Measurements from ENCODE around the gene NFIA. TPM values are rescaled to one million over a fixed set of nuclear protein-coding genes. Genes with fewer than 3 reads are reported as not detected.

The NFIA gene
- total and polyA plus RNA-seq, 2 of the 13 experiments (the other 11 are each of a cell fraction or from before 2014, with no cell fraction given), result 14.7 to 28.5 TPM

DNA sequence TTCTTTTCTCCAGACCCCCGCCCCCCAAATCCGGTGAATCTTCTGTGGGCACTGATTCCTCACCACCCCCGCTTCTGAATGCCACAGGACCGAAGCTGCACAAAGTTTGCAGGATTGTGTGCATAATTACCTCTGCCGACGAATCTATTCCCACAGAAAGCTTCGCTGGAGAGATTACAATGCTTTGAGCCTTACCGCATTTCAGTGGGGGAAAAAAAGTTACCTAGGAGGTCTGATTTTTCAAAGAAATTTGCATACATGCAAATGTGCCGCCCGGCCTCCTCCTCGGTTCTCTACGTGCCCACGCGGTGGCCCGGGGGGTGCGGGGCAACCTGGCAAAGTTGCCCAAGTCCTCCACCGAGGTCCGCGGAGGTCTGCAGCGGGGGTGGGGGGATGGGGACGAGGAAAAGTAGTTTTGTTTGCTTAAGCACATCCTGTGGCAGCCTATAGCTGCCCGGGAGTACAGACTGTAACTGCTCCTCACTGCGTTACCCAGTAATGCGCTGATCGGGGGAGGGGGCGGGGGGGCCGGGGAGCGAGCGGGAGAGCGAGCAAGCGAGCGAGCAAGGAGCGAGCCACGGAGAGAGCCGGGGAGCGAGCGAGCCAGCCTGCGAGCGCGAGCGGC, 563 bp upstream of the NFIA start (continued):
- TF ChIP-seq, protein P1, sequence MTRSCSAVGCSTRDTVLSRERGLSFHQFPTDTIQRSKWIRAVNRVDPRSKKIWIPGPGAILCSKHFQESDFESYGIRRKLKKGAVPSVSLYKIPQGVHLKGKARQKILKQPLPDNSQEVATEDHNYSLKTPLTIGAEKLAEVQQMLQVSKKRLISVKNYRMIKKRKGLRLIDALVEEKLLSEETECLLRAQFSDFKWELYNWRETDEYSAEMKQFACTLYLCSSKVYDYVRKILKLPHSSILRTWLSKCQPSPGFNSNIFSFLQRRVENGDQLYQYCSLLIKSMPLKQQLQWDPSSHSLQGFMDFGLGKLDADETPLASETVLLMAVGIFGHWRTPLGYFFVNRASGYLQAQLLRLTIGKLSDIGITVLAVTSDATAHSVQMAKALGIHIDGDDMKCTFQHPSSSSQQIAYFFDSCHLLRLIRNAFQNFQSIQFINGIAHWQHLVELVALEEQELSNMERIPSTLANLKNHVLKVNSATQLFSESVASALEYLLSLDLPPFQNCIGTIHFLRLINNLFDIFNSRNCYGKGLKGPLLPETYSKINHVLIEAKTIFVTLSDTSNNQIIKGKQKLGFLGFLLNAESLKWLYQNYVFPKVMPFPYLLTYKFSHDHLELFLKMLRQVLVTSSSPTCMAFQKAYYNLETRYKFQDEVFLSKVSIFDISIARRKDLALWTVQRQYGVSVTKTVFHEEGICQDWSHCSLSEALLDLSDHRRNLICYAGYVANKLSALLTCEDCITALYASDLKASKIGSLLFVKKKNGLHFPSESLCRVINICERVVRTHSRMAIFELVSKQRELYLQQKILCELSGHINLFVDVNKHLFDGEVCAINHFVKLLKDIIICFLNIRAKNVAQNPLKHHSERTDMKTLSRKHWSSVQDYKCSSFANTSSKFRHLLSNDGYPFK (CRISPR knock-in tag; IDR thresholded peaks at IDR 0.05; ENCODE audit: borderline replicate concordance), result 0 out of 2 replicates have a peak, but pooled peaks have one; percentile 32
- no peak for TF ChIP-seq TBP (CRISPR knock-in tag; IDR thresholded peaks at IDR 0.05)
- TF ChIP-seq, protein P2, sequence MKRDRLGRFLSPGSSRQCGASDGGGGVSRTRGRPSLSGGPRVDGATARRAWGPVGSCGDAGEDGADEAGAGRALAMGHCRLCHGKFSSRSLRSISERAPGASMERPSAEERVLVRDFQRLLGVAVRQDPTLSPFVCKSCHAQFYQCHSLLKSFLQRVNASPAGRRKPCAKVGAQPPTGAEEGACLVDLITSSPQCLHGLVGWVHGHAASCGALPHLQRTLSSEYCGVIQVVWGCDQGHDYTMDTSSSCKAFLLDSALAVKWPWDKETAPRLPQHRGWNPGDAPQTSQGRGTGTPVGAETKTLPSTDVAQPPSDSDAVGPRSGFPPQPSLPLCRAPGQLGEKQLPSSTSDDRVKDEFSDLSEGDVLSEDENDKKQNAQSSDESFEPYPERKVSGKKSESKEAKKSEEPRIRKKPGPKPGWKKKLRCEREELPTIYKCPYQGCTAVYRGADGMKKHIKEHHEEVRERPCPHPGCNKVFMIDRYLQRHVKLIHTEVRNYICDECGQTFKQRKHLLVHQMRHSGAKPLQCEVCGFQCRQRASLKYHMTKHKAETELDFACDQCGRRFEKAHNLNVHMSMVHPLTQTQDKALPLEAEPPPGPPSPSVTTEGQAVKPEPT (CRISPR knock-in tag; IDR thresholded peaks at IDR 0.05; ENCODE audit: low read depth), result no peak
- no peak for TF ChIP-seq RBM39 (IDR thresholded peaks at IDR 0.05; ENCODE audit: low read depth, low read length, poor library complexity, severe bottlenecking)
- no peak for TF ChIP-seq NFATC3 (CRISPR knock-in tag; IDR thresholded peaks at IDR 0.05)
- TF ChIP-seq ZNF333 (CRISPR knock-in tag; IDR thresholded peaks at IDR 0.05; ENCODE audit: borderline replicate concordance), result no peak
- no peak for TF ChIP-seq NFKBIZ (CRISPR knock-in tag; IDR thresholded peaks at IDR 0.05)
- TF ChIP-seq ZNF766 (CRISPR knock-in tag; IDR thresholded peaks at IDR 0.05; ENCODE audit: borderline replicate concordance), result no peak
- TF ChIP-seq BRD4 (CRISPR knock-in tag; IDR thresholded peaks at IDR 0.05), result no peak
- no peak; the same call in none of the 2 replicates for TF ChIP-seq RBFOX2 (IDR thresholded peaks at IDR 0.05; ENCODE audit: low read depth, low read length)
- TF ChIP-seq POLR2AphosphoS2 (IDR thresholded peaks at IDR 0.05; ENCODE audit: low read depth, low read length), result no peak
- no peak for TF ChIP-seq ATF7 (IDR thresholded peaks at IDR 0.05)
- no peak for TF ChIP-seq ATF7 (CRISPR knock-in tag; IDR thresholded peaks at IDR 0.05)
- TF ChIP-seq RBAK (CRISPR knock-in tag; IDR thresholded peaks at IDR 0.05), result no peak
- no peak for TF ChIP-seq ZC3H4 (CRISPR knock-in tag; IDR thresholded peaks at IDR 0.05; ENCODE audit: borderline replicate concordance)
- TF ChIP-seq NCOA2 (CRISPR knock-in tag; IDR thresholded peaks at IDR 0.05), result 0 out of 2 replicates have a peak, but pooled peaks have one; percentile 11
- TF ChIP-seq, protein P3, sequence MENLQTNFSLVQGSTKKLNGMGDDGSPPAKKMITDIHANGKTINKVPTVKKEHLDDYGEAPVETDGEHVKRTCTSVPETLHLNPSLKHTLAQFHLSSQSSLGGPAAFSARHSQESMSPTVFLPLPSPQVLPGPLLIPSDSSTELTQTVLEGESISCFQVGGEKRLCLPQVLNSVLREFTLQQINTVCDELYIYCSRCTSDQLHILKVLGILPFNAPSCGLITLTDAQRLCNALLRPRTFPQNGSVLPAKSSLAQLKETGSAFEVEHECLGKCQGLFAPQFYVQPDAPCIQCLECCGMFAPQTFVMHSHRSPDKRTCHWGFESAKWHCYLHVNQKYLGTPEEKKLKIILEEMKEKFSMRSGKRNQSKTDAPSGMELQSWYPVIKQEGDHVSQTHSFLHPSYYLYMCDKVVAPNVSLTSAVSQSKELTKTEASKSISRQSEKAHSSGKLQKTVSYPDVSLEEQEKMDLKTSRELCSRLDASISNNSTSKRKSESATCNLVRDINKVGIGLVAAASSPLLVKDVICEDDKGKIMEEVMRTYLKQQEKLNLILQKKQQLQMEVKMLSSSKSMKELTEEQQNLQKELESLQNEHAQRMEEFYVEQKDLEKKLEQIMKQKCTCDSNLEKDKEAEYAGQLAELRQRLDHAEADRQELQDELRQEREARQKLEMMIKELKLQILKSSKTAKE (CRISPR knock-in tag; IDR thresholded peaks at IDR 0.05; ENCODE audit: borderline replicate concordance), result no peak
- no peak for TF ChIP-seq SP1 (IDR thresholded peaks at IDR 0.05)
- no peak for TF ChIP-seq SP1 (CRISPR knock-in tag; IDR thresholded peaks at IDR 0.05)
- TF ChIP-seq, protein P4, sequence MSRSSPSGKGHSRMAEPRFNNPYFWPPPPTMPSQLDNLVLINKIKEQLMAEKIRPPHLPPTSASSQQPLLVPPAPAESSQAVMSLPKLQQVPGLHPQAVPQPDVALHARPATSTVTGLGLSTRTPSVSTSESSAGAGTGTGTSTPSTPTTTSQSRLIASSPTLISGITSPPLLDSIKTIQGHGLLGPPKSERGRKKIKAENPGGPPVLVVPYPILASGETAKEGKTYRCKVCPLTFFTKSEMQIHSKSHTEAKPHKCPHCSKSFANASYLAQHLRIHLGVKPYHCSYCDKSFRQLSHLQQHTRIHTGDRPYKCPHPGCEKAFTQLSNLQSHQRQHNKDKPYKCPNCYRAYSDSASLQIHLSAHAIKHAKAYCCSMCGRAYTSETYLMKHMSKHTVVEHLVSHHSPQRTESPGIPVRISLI (CRISPR knock-in tag; IDR thresholded peaks at IDR 0.05; ENCODE audit: borderline replicate concordance), result no peak; the same call in 1 of the 2 replicates
- TF ChIP-seq, protein P5, sequence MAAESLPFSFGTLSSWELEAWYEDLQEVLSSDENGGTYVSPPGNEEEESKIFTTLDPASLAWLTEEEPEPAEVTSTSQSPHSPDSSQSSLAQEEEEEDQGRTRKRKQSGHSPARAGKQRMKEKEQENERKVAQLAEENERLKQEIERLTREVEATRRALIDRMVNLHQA (CRISPR knock-in tag; IDR thresholded peaks at IDR 0.05), result no peak
- 0 out of 2 replicates have a peak, but pooled peaks have one; percentile 20 for TF ChIP-seq HOXA9 (CRISPR knock-in tag; IDR thresholded peaks at IDR 0.05; ENCODE audit: borderline replicate concordance)
- TF ChIP-seq SUZ12 (IDR thresholded peaks at IDR 0.05; ENCODE audit: low read depth, low read length), result no peak
